ENCODE data around the gene NPEPL1.
"Not testable (repeated sequence)": the region's sequence is repeated elsewhere in the genome, so short reads cannot be mapped to it uniquely, and the experiment has no call there.

NPEPL1 gene

GRCh38 chr20:58714340-58714922 is 21.8 kb downstream of the NPEPL1 start:
- no peak for DNase-seq (ENCODE audit: low read depth)

- no peak for DNase-seq (ENCODE audit: low read depth)
Observed at GRCh38 chr20:58714923-58715351, 22.3 kb downstream of the NPEPL1 start.

GRCh38 chr20:58715391-58715800 is 22.8 kb downstream of the NPEPL1 start:
- DNase-seq (ENCODE audit: low read depth), result no peak

GRCh38 chr20:58715801-58716475 is 23.3 kb downstream of the NPEPL1 start:
- no peak for DNase-seq (ENCODE audit: low read depth)

GRCh38 chr20:58716476-58717277 is 24.1 kb downstream of the NPEPL1 start:
- DNase-seq (ENCODE audit: low read depth), result no peak

GRCh38 chr20:58717278-58718091 is 24.9 kb downstream of the NPEPL1 start:
- DNase-seq (ENCODE audit: low read depth), result no peak

GRCh38 chr20:58718121-58718563 is 25.5 kb downstream of the NPEPL1 start:
- no peak for DNase-seq (ENCODE audit: low read depth)

GRCh38 chr20:58718729-58719128 is 26.1 kb downstream of the NPEPL1 start:
- no peak for DNase-seq (ENCODE audit: low read depth)

- no peak for DNase-seq (ENCODE audit: low read depth)
Observed at GRCh38 chr20:58719258-58719657, 26.7 kb downstream of the NPEPL1 start.

GRCh38 chr20:58719971-58720371 is 27.4 kb downstream of the NPEPL1 start:
- no peak for DNase-seq (ENCODE audit: low read depth)

GRCh38 chr20:58720890-58721289 is 28.3 kb downstream of the NPEPL1 start:
- no peak for DNase-seq (ENCODE audit: low read depth)

- DNase-seq (ENCODE audit: low read depth), result no peak
Observed at GRCh38 chr20:58721951-58722778, 29.6 kb downstream of the NPEPL1 start.

- no peak for DNase-seq (ENCODE audit: low read depth)
Observed at GRCh38 chr20:58722877-58723627, 30.5 kb downstream of the NPEPL1 start.

- no peak for DNase-seq (ENCODE audit: low read depth)
Observed at GRCh38 chr20:58723628-58723984, 31.0 kb downstream of the NPEPL1 start.

GRCh38 chr20:58726156-58726555 is 33.6 kb downstream of the NPEPL1 start:
- not testable (repeated sequence) for DNase-seq (ENCODE audit: low read depth)

- no peak for DNase-seq (ENCODE audit: low read depth)
Observed at GRCh38 chr20:58731192-58731591, 38.6 kb downstream of the NPEPL1 start.

GRCh38 chr20:58737198-58737597 is 44.6 kb downstream of the NPEPL1 start:
- no peak for DNase-seq (ENCODE audit: low read depth)

- no peak for DNase-seq (ENCODE audit: low read depth)
Observed at GRCh38 chr20:58740356-58741308, 48.0 kb downstream of the NPEPL1 start.

- DNase-seq (ENCODE audit: low read depth), result no peak
Observed at GRCh38 chr20:58741384-58741783, 48.8 kb downstream of the NPEPL1 start.

Data from HS-27A (cell line).